ENCODE measurements around the gene KCTD18.

- TF ChIP-seq CTCF (IDR thresholded peaks at IDR 0.05; ENCODE audit: low read depth, low read length, missing input control) (no peak), NR2F2 (IDR thresholded peaks at IDR 0.05) (no peak), JUND (IDR thresholded peaks at IDR 0.05) (no peak), ZBTB33 (IDR thresholded peaks at IDR 0.05) (no peak), GABPA (IDR thresholded peaks at IDR 0.05 in 1 of 2, conservative IDR thresholded peaks at IDR 0.05 in 1 of 2) (no peak), TAF1 (conservative IDR thresholded peaks at IDR 0.05) (no peak)
These were observed 19.9 kb downstream of the KCTD18 start for GRCh38 chr2:200490001-200490400.
